Brain pericyte (primary cell): ENCODE data around the gene XIRP1.
A peak's percentile ranks its signal among the peaks of the same experiment; 100 is the strongest.

Experiments used
- DNase-seq: peaks from one replicate; pipeline ENCODE4 v3.0.0-alpha.2; 2012; ENCODE audit warnings: low read depth, low spot score

Gene XIRP1

GRCh38 chr3:39168156-39168780 lies 24.1 kb downstream of the XIRP1 start:
- DNase-seq = no peak

- no peak for DNase-seq
These were observed 25.4 kb downstream of the XIRP1 start for GRCh38 chr3:39166932-39167532.

- no peak for DNase-seq
These were observed 26.2 kb downstream of the XIRP1 start for GRCh38 chr3:39166134-39166710.

- DNase-seq = no peak
These were observed 26.9 kb downstream of the XIRP1 start for GRCh38 chr3:39165518-39165917.

GRCh38 chr3:39164414-39164813 lies 28.0 kb downstream of the XIRP1 start:
- DNase-seq = no peak

- no peak for DNase-seq
These were observed 34.2 kb downstream of the XIRP1 start for GRCh38 chr3:39158148-39158715.

- DNase-seq = no peak
These were observed 35.0 kb downstream of the XIRP1 start for GRCh38 chr3:39157359-39157758.

GRCh38 chr3:39156421-39156820 lies 36.0 kb downstream of the XIRP1 start:
- no peak for DNase-seq

GRCh38 chr3:39154280-39155021 lies 37.9 kb downstream of the XIRP1 start:
- DNase-seq = no peak

- DNase-seq = no peak
These were observed 38.5 kb downstream of the XIRP1 start for GRCh38 chr3:39153977-39154279.

GRCh38 chr3:39150803-39151631 lies 41.4 kb downstream of the XIRP1 start:
- peak; percentile 77 for DNase-seq

GRCh38 chr3:39150148-39150802 lies 42.1 kb downstream of the XIRP1 start:
- DNase-seq = no peak

GRCh38 chr3:39149498-39150147 lies 42.8 kb downstream of the XIRP1 start:
- DNase-seq = no peak

GRCh38 chr3:39149059-39149455 lies 43.3 kb downstream of the XIRP1 start:
- no peak for DNase-seq

GRCh38 chr3:39148435-39149058 lies 43.8 kb downstream of the XIRP1 start:
- DNase-seq = no peak

- DNase-seq = peak; percentile 67
These were observed 44.5 kb downstream of the XIRP1 start for GRCh38 chr3:39147711-39148434.

GRCh38 chr3:39146611-39147591 lies 45.5 kb downstream of the XIRP1 start:
- DNase-seq = peak; percentile 81

GRCh38 chr3:39146083-39146501 lies 46.3 kb downstream of the XIRP1 start:
- DNase-seq = no peak
